GM12801 (cell line): Measurements from ENCODE around the gene RAB3IL1.

ENCODE experiments used
- CTCF ChIP-seq: IDR thresholded peaks from one replicate; pipeline ENCODE4 v1.5.1; 2011; ENCODE audit warnings: control low read depth; ENCODE audit not compliant: insufficient read length; ENCODE audit errors: extremely low read depth

Gene RAB3IL1

GRCh38 chr11:61851113-61851899, 66.1 kb downstream of the RAB3IL1 start:
- no peak for TF ChIP-seq CTCF

- TF ChIP-seq CTCF: no peak
Measured at GRCh38 chr11:61850687-61851086, 66.7 kb downstream of the RAB3IL1 start.

GRCh38 chr11:61848631-61849030, 68.7 kb downstream of the RAB3IL1 start:
- TF ChIP-seq CTCF: no peak

GRCh38 chr11:61847914-61848581, 69.3 kb downstream of the RAB3IL1 start:
- TF ChIP-seq CTCF: no peak
